HepG2 (cell line): ENCODE measurements around the gene IRAK2. TPM values are rescaled to one million over a fixed set of nuclear protein-coding genes. Genes with fewer than 3 reads are reported as not detected.

ENCODE experiments used
- DMAP1 ChIP-seq: IDR thresholded peaks from 2 replicates; pipeline ENCODE4 v1.6.1; 2016
- EEA1 ChIP-seq: sonication (generic); formaldehyde crosslinking; IDR thresholded peaks from 2 replicates; pipeline ENCODE4 v1.5.1; 2020; ENCODE audit warnings: mild to moderate bottlenecking, missing genetic modification reagents, borderline replicate concordance
- FOXK2 ChIP-seq: fragments of 450-650 bp; IDR thresholded peaks from 2 replicates; pipeline ENCODE4 v1.6.1; 2016
- FOXM1 ChIP-seq: sonication (generic); formaldehyde crosslinking; IDR thresholded peaks from 2 replicates; pipeline ENCODE4 v1.5.0; 2020; ENCODE audit warnings: missing genetic modification reagents
- GLMP ChIP-seq: sonication (generic); formaldehyde crosslinking; IDR thresholded peaks from 2 replicates; pipeline ENCODE4 v1.9.0; 2021; ENCODE audit warnings: missing genetic modification reagents, mild to moderate bottlenecking, borderline replicate concordance
- HOXA5 ChIP-seq: sonication (generic); formaldehyde crosslinking; IDR thresholded peaks from 2 replicates; pipeline ENCODE4 v1.4.0; 2020; ENCODE audit warnings: missing genetic modification reagents
- JUN ChIP-seq: sonication (generic); formaldehyde crosslinking; IDR thresholded peaks from 2 replicates; pipeline ENCODE4 v1.4.0; 2020; ENCODE audit warnings: mild to moderate bottlenecking, missing genetic modification reagents
- KDM2A ChIP-seq: sonication (generic); formaldehyde crosslinking; IDR thresholded peaks from 2 replicates; pipeline ENCODE4 v1.4.0; 2020; ENCODE audit warnings: low read depth, missing genetic modification reagents, borderline replicate concordance
- LBX2 ChIP-seq: sonication (generic); formaldehyde crosslinking; IDR thresholded peaks from 2 replicates; pipeline ENCODE4 v1.5.0; 2020; ENCODE audit warnings: missing genetic modification reagents, mild to moderate bottlenecking, borderline replicate concordance
- NFE2 ChIP-seq: sonication (generic); formaldehyde crosslinking; IDR thresholded peaks from 2 replicates; pipeline ENCODE4 v1.4.0; 2020; ENCODE audit warnings: missing genetic modification reagents
- POGK ChIP-seq: sonication (generic); formaldehyde crosslinking; conservative IDR thresholded peaks from 2 replicates; pipeline ENCODE4 v1.8.0; 2022; ENCODE audit warnings: mild to moderate bottlenecking, moderate library complexity, missing genetic modification reagents
- RAD51 ChIP-seq: fragments of 450-650 bp; IDR thresholded peaks from 2 replicates; pipeline ENCODE4 v1.6.1; 2016; ENCODE audit warnings: borderline replicate concordance
- RFX1 ChIP-seq: fragments of 450-650 bp; IDR thresholded peaks from 2 replicates; pipeline ENCODE4 v1.6.1; 2017
- SCMH1 ChIP-seq: sonication (generic); formaldehyde crosslinking; IDR thresholded peaks from 2 replicates; pipeline ENCODE4 v1.9.0; 2021; ENCODE audit warnings: missing genetic modification reagents, mild to moderate bottlenecking, borderline replicate concordance
- SMAD9 ChIP-seq: sonication (generic); formaldehyde crosslinking; IDR thresholded peaks from 2 replicates; pipeline ENCODE4 v1.5.1; 2020; ENCODE audit warnings: mild to moderate bottlenecking, missing genetic modification reagents
- TAF15 ChIP-seq: fragments of 200-400 bp; formaldehyde crosslinking; IDR thresholded peaks from one replicate; pipeline ENCODE4 v1.6.1; 2018; ENCODE audit warnings: mild to moderate bottlenecking, low read depth, low read length; ENCODE audit not compliant: poor library complexity, severe bottlenecking
- ZFP90 ChIP-seq: sonication (generic); formaldehyde crosslinking; IDR thresholded peaks from 2 replicates; pipeline ENCODE4 v1.8.0; 2022; ENCODE audit warnings: missing genetic modification reagents, mild to moderate bottlenecking, inconsistent platforms, borderline replicate concordance
- ZNF292 ChIP-seq: sonication (generic); formaldehyde crosslinking; IDR thresholded peaks from 2 replicates; pipeline ENCODE4 v1.8.1; 2022; ENCODE audit warnings: mild to moderate bottlenecking, low read depth, missing genetic modification reagents, borderline replicate concordance
- ZNF768 ChIP-seq: sonication (generic); formaldehyde crosslinking; IDR thresholded peaks from 2 replicates; pipeline ENCODE4 v1.4.0; 2020; ENCODE audit warnings: missing genetic modification reagents
- ZNF773 ChIP-seq: sonication (generic); formaldehyde crosslinking; IDR thresholded peaks from 2 replicates; pipeline ENCODE4 v1.4.0; 2020; ENCODE audit warnings: missing genetic modification reagents, borderline replicate concordance
- ZNF782 ChIP-seq: sonication (generic); formaldehyde crosslinking; IDR thresholded peaks from 2 replicates; pipeline ENCODE4 v1.4.0; 2020; ENCODE audit warnings: missing genetic modification reagents, mild to moderate bottlenecking, borderline replicate concordance
- polyA plus RNA-seq, 8 experiments: library from polyadenylated mRNA; depleted of rRNA in 3 of 8; stranded (reverse) in 7 of 8; unstranded in 1 of 8; fragments of >200 nt; fragmentation: Illumina TruSeq in 4 of 8; extraction: Trizol in 4 of 8; gene quantifications; 2 replicates each; pipeline versions ENCODE4 v1.2.1 to v1.2.3, GENCODE V29; 2011 to 2016; ENCODE audit warnings: low read depth in 4 of 8, missing spikeins in 1 of 8, mixed read lengths in 1 of 8; ENCODE audit not compliant: insufficient read depth in 1 of 8
- total RNA-seq, 5 experiments: library from RNA; depleted of rRNA; stranded (reverse); fragments of >200 nt; fragmentation: Illumina TruSeq; extraction: Trizol; gene quantifications; 2 replicates each; pipeline ENCODE4 v1.2.3, GENCODE V29; 2016; ENCODE audit warnings: low read depth in 1 of 5
- TF ChIP-seq, protein P1 (sequence below): sonication (generic); formaldehyde crosslinking; IDR thresholded peaks from 2 replicates; pipeline ENCODE4 v1.5.0; 2020; ENCODE audit warnings: mild to moderate bottlenecking, missing genetic modification reagents, borderline replicate concordance
- TF ChIP-seq, protein P2 (sequence below): sonication (generic); formaldehyde crosslinking; IDR thresholded peaks from 2 replicates; pipeline ENCODE4 v1.4.0; 2020; ENCODE audit warnings: missing genetic modification reagents

The IRAK2 gene
- total and polyA plus RNA-seq, 2 of the 13 experiments (the other 11 are each of a cell fraction or from before 2014, with no cell fraction given): 13.1 to 23.3 TPM

DNA sequence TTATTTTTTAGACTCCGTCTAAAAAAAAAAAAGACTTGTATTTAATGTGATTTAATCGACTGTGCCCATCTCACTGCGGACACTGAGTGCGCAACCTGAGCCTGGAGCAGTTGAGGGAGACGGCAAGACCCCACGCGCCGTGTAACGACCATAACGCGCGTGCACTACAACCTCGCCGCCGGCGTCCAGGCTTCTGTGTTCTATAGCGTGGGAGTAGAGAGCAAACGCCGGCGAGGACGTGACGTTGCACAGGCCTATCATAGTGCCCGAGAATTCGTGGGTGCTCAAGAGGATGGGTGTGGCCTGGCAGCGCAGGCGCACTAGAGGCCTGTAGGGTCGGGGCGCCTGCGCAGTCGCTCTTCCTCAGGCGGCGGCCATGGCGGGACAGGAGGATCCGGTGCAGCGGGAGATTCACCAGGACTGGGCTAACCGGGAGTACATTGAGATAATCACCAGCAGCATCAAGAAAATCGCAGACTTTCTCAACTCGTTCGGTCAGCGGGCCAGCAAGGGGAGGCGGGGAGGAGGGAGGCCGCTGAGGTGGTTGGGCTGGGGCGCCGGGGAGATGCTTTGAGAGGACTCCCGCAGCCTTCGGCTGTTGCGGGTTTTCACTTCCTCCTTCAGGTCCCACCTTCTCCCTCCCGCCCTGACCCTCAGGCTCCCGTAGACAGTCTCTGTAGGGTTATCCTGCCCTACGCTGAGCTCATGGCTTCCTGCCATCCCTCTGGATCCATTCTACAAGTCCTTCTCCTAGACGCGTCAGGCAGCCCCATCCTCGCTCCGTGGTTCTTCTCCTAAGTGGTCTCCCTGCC lies 49.2 kb upstream of the IRAK2 start, which contains the start of gene BRK1 (continued):
- TF ChIP-seq KDM2A (CRISPR knock-in tag): peak; percentile 73
- peak; percentile 36; the same call in 1 of the 2 replicates for TF ChIP-seq SMAD9 (CRISPR knock-in tag)
- TF ChIP-seq LBX2: no peak
- no peak for TF ChIP-seq RFX1
- TF ChIP-seq ZNF782 (CRISPR knock-in tag): no peak
- TF ChIP-seq GLMP (CRISPR knock-in tag): no peak
- TF ChIP-seq RAD51: no peak
- peak; percentile 44; the same call in 1 of the 2 replicates for TF ChIP-seq ZNF768 (CRISPR knock-in tag)
- TF ChIP-seq FOXK2: no peak
- 0 out of 2 replicates have a peak, but pooled peaks have one; percentile 84 for TF ChIP-seq ZFP90 (CRISPR knock-in tag)
- peak; percentile 44; the same call in 1 of the 2 replicates for TF ChIP-seq POGK (CRISPR knock-in tag)
- no peak for TF ChIP-seq ZNF292 (CRISPR knock-in tag)
- no peak for TF ChIP-seq TAF15
- no peak for TF ChIP-seq NFE2
- TF ChIP-seq, protein P1, sequence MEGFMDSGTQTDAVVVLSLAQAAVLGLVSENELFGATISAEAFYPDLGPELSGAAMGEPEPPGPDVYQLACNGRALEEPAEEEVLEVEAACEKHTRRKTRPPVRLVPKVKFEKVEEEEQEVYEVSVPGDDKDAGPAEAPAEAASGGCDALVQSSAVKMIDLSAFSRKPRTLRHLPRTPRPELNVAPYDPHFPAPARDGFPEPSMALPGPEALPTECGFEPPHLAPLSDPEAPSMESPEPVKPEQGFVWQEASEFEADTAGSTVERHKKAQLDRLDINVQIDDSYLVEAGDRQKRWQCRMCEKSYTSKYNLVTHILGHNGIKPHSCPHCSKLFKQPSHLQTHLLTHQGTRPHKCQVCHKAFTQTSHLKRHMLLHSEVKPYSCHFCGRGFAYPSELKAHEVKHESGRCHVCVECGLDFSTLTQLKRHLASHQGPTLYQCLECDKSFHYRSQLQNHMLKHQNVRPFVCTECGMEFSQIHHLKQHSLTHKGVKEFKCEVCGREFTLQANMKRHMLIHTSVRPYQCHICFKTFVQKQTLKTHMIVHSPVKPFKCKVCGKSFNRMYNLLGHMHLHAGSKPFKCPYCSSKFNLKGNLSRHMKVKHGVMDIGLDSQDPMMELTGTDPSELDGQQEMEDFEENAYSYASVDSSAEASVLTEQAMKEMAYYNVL: no peak
- TF ChIP-seq ZNF773 (CRISPR knock-in tag): peak; percentile 91; the same call in 1 of the 2 replicates
- TF ChIP-seq EEA1: no peak
- TF ChIP-seq DMAP1 (CRISPR knock-in tag): peak; percentile 94
- TF ChIP-seq, protein P2, sequence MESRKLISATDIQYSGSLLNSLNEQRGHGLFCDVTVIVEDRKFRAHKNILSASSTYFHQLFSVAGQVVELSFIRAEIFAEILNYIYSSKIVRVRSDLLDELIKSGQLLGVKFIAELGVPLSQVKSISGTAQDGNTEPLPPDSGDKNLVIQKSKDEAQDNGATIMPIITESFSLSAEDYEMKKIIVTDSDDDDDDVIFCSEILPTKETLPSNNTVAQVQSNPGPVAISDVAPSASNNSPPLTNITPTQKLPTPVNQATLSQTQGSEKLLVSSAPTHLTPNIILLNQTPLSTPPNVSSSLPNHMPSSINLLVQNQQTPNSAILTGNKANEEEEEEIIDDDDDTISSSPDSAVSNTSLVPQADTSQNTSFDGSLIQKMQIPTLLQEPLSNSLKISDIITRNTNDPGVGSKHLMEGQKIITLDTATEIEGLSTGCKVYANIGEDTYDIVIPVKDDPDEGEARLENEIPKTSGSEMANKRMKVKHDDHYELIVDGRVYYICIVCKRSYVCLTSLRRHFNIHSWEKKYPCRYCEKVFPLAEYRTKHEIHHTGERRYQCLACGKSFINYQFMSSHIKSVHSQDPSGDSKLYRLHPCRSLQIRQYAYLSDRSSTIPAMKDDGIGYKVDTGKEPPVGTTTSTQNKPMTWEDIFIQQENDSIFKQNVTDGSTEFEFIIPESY (CRISPR knock-in tag): no peak
- TF ChIP-seq FOXM1: peak; percentile 72; the same call in 1 of the 2 replicates
- TF ChIP-seq JUN (CRISPR knock-in tag): no peak
- peak; percentile 68; the same call in 1 of the 2 replicates for TF ChIP-seq HOXA5 (CRISPR knock-in tag)
- TF ChIP-seq SCMH1 (CRISPR knock-in tag): no peak
